Cerebellar nuclear complex (tissue), 1 donor: ENCODE data around the gene ACBD4.

Experiments
- DNase-seq, 2 experiments: peaks; one replicate each; lab custom pipeline; 2025; lab: John Stamatoyannopoulos, UW

Gene ACBD4

GRCh38 chr17:45104497-45104896, 31.0 kb upstream of the ACBD4 start:
- DNase-seq: no peak

- DNase-seq: no peak
These were observed 30.4 kb upstream of the ACBD4 start for GRCh38 chr17:45104907-45105624.

GRCh38 chr17:45106096-45106495, 29.4 kb upstream of the ACBD4 start:
- DNase-seq: no peak

GRCh38 chr17:45106582-45106981, 28.9 kb upstream of the ACBD4 start:
- DNase-seq: no peak

- no peak for DNase-seq
These were observed 28.0 kb upstream of the ACBD4 start for GRCh38 chr17:45107293-45108010.

GRCh38 chr17:45108051-45108450, 27.4 kb upstream of the ACBD4 start:
- DNase-seq: no peak

GRCh38 chr17:45108595-45109521, 26.6 kb upstream of the ACBD4 start:
- DNase-seq: no peak

GRCh38 chr17:45110676-45111611, 24.5 kb upstream of the ACBD4 start:
- DNase-seq: peak in 1 of 2 experiments; percentile 24

- no peak for DNase-seq
These were observed 23.6 kb upstream of the ACBD4 start for GRCh38 chr17:45111850-45112249.

- no peak for DNase-seq
These were observed 22.7 kb upstream of the ACBD4 start for GRCh38 chr17:45112559-45113423.

GRCh38 chr17:45113424-45113754, 22.1 kb upstream of the ACBD4 start:
- DNase-seq: no peak

GRCh38 chr17:45114117-45114932, 21.2 kb upstream of the ACBD4 start:
- no peak for DNase-seq

- no peak for DNase-seq
These were observed 20.4 kb upstream of the ACBD4 start for GRCh38 chr17:45115015-45115625.

GRCh38 chr17:45115871-45116270, 19.6 kb upstream of the ACBD4 start:
- no peak for DNase-seq

GRCh38 chr17:45116434-45117016, 19.0 kb upstream of the ACBD4 start:
- DNase-seq: no peak

GRCh38 chr17:45117334-45117733, 18.2 kb upstream of the ACBD4 start:
- DNase-seq: no peak

- no peak for DNase-seq
These were observed 17.4 kb upstream of the ACBD4 start for GRCh38 chr17:45117848-45118646.

GRCh38 chr17:45118691-45119090, 16.8 kb upstream of the ACBD4 start:
- DNase-seq: no peak
